ENCODE measurements around the gene MGAT3.

DNA sequence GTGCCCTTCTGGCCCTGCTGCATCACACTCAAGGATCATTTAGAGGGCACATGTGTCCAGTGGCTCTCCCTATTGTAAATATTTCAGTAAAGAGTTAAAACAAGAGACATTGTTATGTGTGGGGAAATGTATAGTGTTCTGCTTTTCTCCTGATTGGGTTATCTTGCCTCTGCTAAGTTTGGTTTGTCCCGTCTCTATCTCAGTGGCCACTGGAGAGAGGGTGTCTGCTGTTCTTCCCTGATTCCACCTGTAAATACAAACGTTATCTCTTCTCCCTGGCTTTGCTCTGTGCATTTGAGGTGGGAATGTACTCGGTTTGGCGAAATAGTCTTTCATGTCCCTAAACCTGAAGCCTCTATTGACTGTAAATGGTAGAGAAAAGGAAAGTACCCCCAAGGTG lies 51.6 kb downstream of the MGAT3 start:
- TF ChIP-seq, protein P1, sequence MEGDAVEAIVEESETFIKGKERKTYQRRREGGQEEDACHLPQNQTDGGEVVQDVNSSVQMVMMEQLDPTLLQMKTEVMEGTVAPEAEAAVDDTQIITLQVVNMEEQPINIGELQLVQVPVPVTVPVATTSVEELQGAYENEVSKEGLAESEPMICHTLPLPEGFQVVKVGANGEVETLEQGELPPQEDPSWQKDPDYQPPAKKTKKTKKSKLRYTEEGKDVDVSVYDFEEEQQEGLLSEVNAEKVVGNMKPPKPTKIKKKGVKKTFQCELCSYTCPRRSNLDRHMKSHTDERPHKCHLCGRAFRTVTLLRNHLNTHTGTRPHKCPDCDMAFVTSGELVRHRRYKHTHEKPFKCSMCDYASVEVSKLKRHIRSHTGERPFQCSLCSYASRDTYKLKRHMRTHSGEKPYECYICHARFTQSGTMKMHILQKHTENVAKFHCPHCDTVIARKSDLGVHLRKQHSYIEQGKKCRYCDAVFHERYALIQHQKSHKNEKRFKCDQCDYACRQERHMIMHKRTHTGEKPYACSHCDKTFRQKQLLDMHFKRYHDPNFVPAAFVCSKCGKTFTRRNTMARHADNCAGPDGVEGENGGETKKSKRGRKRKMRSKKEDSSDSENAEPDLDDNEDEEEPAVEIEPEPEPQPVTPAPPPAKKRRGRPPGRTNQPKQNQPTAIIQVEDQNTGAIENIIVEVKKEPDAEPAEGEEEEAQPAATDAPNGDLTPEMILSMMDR (conservative IDR thresholded peaks at IDR 0.05; ENCODE audit: low read length): no peak
- TF ChIP-seq EZH2phosphoT487 (IDR thresholded peaks at IDR 0.05; ENCODE audit: borderline replicate concordance): no peak
